HG02759 (cell line): Measurements from ENCODE around the gene HOXC4.

Experiments used
- ATAC-seq: cut with Tn5 transposase; IDR thresholded peaks from one replicate; pipeline ENCODE4 v1.9.1; 2021; ENCODE audit warnings: mild to moderate bottlenecking, moderate library complexity; ENCODE audit not compliant: unreplicated experiment

The HOXC4 gene

DNA sequence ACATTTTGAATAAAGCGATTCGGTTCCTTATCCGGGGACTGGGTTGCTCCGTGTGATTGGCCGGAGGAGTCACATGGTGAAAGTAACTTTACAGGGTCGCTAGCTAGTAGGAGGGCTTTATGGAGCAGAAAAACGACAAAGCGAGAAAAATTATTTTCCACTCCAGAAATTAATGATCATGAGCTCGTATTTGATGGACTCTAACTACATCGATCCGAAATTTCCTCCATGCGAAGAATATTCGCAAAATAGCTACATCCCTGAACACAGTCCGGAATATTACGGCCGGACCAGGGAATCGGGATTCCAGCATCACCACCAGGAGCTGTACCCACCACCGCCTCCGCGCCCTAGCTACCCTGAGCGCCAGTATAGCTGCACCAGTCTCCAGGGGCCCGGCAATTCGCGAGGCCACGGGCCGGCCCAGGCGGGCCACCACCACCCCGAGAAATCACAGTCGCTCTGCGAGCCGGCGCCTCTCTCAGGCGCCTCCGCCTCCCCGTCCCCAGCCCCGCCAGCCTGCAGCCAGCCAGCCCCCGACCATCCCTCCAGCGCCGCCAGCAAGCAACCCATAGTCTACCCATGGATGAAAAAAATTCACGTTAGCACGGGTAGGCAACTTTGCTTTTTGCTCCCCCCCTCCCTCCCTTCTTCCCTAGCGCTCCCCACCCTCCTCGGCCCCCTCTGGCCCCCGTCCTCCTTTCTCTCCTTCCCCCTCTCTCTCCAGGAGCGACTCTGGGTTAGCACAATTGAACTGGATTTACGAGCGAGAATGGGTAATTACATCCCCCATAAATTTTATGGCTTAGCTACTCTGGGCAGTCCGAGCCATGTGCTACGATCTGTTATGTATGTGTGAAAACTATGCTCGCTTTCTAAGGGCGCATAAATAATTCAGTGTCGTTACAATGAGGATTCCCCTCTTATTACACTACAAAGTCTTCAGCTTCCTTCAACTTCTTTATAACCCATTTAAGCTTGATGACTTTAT, at the start of gene HOXC4:
Gene HOXC4, plus strand, starts transcription at position 85 of the 991 bp plus-strand sequence. Its CDS starts 88 bp downstream, at position 173.
- peak; percentile 36 for ATAC-seq

DNA sequence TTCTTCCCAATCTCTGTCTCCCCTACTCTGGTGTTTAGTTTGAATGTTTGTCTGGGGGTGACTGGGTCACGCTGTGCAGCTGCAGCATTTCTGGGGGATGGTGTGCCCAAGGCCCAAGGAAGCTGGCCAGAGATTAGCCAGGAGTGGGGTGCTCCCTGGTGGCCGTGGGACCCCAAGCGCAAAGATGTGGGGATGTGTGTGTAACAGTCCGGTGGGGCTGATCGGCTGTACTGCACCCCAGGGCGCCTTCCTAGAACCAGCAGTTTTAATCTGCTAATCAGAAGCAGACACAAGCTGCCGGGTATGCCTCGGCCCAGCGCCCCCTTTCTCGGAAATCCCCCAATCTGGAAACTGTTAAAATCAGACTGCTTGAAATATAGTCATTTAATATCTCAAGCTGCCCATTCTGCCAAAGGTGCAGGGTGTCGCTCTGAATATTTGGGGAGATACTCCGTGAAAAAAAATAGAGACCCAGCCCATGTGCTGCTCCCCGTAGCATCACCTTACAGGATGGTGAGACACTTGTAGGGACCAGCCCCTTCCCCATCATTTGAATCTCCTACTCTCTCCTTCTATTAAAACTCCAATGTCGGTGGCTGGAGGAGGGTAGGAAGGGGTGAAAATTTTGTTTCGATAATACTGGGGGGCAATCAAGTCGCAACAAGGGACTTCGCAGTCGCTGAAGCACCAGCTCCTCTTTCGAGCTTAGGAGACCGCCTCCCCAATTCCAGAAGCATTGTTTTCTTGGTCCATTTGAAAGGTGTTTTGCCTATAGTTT, 49.4 kb upstream of the HOXC4 start:
- ATAC-seq = no peak

DNA sequence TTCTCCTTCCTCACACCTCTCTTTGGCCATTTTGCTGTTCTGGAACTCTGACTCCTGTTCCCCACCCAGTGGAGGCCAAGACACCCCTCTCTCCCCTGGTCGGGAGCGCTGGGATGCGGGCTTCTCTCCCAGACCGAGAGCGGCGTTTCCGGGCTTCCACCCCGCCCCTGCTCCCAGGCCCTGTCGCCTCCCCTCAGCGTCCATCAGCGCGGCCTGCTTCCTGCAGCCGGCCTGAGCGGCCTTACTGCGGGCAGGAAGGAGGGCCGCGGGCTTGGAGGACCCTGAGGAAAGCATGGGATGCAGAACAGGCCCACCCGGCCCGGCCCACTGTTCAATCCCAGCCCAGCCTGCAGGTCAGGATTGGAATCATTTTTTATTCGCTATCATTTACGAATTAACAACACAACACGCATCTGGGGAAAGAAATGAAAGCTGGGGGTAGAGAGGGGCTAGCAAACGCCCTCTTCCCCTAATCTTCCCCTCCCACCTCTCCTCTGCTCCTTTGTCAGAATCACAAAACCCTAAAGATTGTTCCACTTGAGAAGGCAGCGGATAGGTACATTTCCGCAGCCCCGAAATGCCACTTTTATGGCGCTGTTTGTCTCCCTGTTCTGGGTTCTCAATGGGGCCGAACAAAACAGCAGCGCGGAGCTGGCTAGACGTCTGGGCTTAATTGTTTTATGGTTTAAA, 48.6 kb upstream of the HOXC4 start:
- ATAC-seq = no peak

DNA sequence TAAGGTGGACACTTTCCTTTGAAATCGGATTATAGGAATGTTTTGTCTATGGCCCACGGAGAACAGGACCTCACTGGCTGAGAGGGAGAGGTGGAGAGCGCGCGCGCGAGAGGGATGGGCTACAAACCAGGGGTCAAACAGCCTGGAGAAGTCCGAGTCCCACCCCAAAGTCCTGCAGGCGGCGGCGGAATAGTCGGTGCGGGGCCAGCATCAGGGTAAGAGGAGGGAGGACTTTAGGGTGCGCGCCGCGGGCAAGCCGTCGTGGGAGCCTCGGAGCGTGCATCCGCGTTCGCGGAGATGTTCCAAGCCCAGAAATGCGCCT, 48.1 kb upstream of the HOXC4 start:
- no peak for ATAC-seq

DNA sequence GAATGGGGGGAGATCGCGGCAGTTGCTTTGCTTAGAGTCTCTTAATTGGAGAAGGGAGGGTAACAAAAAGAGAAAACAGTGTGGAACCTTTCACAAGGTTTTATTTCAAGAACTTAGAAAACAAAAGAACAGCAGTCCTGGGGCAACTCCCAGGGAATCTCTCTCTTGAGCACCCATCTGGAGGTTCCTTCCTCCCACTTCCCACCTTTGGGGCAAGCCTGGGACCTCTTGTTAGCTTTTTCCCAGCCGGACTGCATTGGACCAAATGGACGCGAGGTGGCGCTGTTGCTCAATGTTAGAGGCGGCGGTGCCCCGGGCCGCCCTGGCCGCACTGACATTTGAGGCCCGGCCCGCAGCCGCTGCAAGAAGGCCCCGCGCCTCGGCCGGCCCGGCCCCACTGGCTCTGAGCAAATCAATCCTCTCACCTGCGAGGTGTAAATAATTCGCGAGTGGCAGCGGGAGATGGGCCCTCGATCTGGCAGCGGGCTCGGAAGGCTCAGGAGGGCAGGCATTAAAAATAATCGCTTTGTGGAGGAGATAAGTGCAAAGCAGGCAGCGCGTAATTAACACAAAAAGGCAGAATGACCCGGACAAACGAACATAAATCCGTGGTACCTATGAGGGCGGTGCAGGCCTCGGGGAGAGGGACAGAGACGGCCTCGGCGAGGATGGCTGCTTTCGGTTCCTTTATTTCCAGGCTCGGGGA, 47.6 kb upstream of the HOXC4 start:
- ATAC-seq = peak; percentile 82

DNA sequence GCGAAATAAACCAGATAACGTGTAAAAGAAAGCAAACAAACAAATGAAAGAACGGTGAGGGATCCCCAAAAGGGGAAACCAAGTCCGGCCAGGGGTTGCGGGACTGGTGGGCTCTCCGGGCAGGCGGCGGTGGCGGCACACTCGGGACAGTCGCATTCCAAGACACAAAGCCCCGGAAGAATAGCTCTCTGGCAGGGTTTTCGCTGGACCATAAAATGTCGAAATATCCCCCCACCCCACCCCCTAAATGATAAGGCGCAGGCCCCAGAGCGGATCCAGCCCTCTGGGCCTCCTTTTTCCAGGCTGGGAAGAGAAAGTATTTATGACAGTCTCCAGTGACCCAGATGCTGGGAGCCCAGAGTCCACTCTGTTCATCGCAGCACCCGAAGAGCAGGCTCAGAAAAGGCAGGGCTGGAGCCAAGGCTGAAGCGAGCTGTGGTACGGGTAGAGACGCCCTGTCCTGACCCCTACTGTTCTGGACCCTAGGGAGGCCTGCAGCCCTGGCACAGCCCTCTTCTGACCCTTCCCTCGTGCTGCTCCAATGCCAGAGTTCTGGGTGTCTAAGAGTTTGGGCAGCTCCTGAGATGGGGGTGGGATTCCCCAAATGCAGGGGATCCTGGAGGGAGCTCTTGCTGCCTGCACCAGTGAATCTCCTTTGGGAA, 46.9 kb upstream of the HOXC4 start:
- no peak for ATAC-seq

DNA sequence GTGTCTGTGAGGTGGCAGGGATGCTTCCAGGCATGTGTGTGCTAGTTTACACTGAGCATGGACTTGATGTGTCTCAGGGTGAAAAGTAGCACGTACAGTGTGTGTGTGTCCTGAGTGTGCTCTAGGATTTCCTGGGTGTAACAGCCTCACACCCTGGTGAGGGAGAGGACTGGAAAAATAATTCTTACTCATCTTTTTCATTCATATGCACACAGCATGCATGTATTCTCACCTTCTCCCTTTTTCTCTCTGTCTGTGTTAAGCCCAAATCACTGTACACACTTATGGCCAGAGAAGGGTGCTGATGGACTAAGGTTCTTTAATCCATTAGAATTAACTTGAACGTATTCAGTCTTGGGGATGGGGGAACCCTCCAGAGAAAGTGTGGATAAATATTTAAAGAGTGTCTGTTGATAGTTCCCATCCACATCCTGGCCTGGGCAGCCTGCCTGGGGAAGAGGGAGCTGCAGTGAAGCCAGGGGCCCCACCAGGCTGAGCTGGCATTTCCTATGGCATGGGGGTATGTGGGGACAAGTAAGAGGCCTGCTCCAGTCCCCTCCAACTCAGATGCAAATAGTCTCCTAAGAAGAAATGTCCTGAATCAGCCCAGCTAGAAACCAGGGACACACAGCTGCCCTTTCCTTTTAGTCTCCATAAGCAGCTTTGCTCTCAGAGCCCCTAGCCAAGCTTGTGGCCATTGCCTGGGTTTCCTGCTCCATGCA, 45.9 kb upstream of the HOXC4 start:
- ATAC-seq = no peak

DNA sequence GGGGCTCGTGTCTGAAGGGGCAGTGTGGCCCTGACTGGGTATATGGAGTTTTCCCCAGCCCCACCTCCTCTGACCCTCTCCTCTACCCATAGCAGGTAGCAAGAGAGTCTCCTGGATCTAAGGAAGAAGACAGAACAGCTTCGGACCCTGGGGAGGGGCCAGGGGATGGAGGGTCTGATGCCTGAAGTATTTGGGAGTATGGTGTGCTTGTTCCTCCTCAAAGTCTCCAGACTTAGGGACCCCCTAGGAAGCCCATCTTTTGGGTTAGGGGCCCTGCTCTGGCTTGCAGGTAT, 45.4 kb upstream of the HOXC4 start:
- ATAC-seq = no peak

DNA sequence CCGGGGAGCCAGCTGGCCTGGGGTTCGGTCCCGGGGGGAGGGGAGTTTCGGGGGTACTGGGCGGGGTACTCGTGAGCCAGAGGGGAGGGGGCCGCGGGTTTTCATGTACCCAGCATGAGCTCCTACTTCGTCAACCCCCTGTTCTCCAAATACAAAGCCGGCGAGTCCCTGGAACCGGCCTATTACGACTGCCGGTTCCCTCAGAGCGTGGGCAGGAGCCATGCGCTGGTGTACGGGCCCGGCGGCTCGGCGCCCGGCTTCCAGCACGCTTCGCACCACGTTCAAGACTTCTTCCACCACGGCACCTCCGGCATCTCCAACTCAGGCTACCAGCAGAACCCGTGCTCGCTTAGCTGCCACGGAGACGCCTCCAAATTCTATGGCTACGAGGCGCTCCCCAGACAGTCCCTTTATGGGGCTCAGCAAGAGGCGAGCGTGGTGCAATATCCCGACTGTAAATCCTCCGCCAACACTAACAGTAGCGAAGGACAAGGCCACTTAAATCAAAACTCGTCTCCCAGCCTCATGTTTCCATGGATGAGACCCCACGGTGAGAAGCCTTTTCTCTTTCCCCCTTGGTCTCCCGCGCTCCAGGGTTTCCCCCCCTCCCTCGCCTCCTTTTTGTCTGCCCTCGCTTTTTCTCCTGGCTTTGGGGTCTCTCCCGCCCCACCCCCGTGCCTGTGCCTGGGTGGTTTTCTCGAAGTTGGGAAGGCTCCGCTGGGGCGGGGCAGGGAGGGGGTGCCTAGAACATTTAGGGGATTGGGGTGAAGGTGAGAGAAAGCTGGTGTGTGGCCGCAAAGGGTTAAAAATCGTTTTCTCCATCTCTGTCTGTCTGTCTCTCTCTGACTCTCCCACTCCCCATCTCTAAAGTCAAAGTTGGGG, 44.2 kb upstream of the HOXC4 start:
- no peak for ATAC-seq

DNA sequence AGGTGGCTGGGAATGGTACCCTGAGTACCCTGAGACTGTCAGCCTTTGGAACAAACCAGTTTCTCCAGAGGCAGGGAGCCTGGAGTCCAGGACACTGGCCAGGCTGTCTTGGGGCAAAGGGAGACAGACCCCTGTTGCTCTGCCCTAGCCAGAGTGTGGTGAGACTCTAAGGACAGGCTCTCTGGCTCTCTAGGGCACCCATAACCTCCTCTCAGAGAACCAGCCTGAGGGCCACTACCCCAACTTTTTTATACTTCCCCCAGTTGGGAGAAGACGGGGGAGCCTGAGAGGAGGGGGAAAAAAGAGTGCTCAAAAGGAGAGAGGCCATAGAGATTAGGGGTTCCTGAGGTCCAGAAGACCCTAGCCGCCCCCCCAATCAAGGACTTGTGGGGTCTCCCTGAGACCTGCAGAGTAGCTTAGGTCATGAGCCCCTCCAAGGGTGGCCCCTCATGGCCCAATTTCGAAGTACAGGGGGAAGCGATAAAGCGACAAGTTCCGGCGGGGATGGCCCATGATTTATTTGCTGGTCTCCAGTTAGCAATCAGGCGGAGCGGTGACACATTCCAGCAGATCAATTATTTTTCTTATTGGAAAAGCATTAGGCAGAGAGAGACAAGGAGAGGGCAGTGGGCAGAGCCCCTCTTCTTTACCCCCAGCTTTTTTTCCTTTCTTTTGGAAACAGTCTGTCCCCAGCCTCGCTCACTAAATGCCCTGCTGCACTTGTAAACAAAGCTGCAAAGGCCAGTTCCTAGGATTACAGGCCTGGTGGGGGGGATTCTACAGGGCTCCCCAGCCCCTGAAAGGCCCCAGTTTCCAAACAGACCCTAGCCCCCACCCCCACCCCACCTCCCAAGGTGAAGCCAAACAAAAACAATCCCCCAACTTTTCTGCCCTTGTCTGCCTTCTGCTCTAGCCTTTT, 43.3 kb upstream of the HOXC4 start:
- no peak for ATAC-seq

DNA sequence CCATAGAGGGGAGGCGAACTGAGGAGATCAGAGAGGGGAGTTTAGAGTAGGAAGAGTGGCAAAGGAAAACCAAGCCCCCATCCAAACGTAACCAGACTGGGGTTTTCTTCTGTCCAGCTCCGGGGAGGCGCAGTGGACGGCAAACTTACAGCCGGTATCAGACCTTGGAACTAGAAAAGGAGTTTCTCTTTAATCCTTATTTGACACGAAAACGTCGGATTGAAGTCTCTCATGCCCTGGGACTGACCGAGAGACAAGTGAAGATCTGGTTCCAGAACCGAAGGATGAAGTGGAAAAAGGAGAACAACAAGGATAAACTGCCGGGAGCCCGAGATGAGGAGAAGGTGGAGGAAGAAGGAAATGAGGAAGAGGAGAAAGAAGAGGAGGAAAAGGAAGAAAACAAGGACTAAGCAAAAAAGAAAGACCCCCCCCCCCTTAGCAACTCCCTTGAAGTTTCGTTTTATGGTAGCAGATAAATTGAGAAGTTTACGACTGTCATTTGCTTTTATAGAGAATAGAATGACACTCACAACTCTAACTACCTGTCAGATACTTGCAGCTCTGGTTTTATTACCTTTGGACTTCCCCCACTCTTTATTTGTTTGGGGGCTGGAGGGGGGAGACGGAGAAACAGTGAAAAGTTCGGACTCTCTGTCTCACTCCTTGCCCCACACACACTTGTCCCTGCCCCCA, 42.5 kb upstream of the HOXC4 start:
- ATAC-seq = no peak

DNA sequence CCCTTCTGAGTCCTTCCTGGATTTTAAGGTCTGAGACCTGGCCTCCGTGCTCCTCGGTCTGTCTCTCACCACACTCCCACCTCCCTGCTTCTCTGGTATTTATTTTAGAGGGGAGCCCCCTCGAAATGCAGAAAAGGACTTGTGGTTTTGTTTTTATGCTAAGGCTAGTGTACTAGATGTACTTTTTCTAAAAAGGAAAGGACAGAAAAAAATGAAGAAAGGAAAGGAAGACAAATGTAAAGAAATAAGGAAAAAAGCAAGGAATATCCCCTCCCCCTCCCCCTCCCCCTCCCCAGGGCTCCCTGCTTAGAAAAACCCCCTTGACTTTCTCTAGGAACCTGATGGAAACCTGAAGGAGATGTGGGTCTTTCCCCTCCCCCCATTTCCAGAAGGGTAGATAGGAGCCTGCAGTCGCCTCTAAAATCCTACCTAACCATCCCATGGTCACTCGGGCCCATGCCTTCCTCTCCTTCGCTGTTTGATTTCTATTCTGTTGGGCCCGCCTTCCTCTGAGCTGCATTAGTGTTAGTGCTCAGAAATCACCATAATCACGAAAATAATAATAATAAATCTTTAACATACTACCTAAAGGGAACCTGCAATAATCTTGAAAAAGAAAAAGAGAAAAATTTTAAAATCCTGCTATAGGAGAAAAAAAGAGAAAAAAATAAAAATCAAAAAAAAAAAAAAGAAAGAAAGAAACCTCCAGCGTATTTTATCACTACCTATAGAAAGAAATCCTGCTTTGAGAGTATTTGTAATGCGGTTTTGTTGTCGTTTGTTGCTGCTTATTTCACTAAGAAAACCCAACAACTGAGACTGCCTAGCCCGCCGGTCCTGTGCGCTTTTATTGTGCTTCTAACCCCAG, 41.7 kb upstream of the HOXC4 start:
- no peak for ATAC-seq

DNA sequence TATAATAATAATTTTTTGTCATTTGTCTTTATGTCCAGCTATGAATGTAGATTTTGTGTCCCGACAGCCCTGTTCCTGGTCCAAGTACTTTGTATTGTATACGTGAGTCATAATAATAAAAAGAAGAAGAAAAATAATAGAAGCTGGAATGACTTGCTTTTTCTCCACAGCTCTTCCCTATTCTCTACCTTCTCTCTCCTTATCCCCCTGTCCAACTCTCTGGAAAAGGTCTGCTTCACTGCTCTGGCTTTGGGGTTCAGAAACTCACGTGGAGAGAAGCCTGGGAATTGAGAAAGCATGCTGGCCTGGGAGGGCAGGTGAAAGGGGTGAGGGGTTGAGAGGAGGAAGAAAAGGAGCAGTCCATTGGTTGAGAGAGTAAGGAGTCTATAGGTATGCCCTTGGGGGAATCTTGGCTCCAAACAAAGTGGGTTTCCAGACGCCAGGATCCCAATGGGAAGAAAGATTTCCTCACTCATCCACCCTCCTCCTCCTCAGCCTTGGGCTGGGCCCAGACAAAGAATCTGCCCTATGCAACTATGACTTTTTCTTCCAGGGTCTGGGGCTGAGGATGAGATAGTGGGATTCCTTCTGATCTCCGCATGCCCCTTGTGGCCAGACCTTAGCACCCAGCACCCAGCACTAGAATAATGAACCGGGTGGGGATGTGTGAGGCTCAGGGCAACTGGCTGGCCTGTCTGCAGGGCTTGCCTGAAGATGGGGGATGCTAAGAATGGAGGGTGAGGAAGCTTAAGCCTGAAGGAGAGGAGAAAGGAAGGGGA, 40.8 kb upstream of the HOXC4 start:
- no peak for ATAC-seq

DNA sequence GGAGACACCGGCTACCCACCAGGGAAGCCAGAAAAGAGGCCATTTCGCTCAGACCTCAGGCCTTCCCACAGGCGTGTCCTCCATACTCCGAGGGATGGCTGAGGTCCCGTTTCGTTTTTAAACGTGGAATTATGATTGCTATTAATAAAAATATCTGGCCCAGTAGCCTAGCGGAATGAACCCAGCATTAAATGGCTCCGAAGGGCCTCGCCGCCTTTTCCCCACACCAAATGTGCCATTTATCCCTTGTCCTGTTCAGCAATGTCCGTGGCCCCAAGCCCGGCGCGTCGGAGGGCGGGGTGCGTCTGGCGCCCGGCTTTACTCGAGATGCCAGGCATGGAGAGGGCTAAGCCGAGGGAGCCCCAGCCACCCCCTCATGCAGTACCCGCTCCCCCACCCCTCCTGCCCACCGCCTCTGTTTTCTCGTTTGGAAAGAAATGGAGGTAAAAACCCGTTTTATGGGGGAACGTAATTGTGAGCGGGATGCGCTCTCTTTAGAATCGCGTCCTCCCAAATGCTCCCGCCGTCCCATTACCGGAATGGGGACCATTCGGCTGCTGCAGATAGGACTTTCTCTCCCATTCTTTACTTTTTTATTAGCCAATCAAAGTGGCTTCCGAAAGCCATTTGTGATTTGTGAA, 39.1 kb upstream of the HOXC4 start:
- no peak for ATAC-seq
